ENCODE data around the gene TULP3.
A peak's percentile ranks its signal among the peaks of the same experiment; 100 is the strongest.

DNA sequence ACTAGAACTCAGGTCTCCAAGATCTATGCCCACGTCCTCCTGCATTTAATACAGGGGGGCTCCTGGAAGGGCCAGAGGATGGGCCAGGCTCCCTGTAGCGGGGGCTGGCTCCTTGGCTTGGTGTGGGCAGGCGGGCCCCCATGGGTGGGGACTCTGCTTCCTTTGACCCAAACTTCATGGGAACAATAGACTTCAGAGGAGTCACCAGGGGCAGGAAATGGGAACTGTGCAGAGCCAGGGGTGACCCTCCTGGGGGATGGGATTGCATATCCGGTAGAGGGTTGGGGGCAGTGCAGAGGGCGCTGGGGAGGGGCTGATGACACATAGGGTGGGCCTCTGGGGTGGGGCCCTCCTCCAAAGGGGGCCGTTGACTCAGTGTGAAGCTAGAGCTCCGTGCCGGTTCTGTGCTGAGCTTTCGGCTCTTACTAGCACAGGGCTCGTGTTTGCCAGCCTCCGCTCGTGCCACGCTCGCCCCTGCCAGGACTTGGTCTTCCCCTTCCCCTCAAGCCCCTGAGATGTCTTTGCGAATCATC, 73.1 kb downstream of the TULP3 start:
- TF ChIP-seq EZH2 (IDR thresholded peaks at IDR 0.05; ENCODE audit: low read depth, low read length, severe bottlenecking) (no peak), EP300 (IDR thresholded peaks at IDR 0.05; ENCODE audit: borderline replicate concordance in 1 of 2, low read depth in 2 of 2, low read length in 2 of 2) (no peak), FOSL1 (IDR thresholded peaks at IDR 0.05; ENCODE audit: insufficient read depth, low read depth, low read length) (no peak), CREB1 (IDR thresholded peaks at IDR 0.05) (no peak), POLR2A (IDR thresholded peaks at IDR 0.05; ENCODE audit: control extremely low read depth in 1 of 2, low read depth in 2 of 2, low read length in 2 of 2) (peak in 1 of 2 experiments; percentile 51; a peak in 1 of 3 replicates), SP1 (IDR thresholded peaks at IDR 0.05; ENCODE audit: low read depth, low read length) (peak; percentile 51; the same call in 1 of the 2 replicates), POLR2AphosphoS5 (IDR thresholded peaks at IDR 0.05; ENCODE audit: low read depth, low read length) (peak; percentile 30; the same call in 1 of the 2 replicates), JUN (IDR thresholded peaks at IDR 0.05; ENCODE audit: low read depth, low read length) (no peak), CEBPB (IDR thresholded peaks at IDR 0.05; ENCODE audit: low read depth, low read length) (no peak)
- TF ChIP-seq, protein P1, sequence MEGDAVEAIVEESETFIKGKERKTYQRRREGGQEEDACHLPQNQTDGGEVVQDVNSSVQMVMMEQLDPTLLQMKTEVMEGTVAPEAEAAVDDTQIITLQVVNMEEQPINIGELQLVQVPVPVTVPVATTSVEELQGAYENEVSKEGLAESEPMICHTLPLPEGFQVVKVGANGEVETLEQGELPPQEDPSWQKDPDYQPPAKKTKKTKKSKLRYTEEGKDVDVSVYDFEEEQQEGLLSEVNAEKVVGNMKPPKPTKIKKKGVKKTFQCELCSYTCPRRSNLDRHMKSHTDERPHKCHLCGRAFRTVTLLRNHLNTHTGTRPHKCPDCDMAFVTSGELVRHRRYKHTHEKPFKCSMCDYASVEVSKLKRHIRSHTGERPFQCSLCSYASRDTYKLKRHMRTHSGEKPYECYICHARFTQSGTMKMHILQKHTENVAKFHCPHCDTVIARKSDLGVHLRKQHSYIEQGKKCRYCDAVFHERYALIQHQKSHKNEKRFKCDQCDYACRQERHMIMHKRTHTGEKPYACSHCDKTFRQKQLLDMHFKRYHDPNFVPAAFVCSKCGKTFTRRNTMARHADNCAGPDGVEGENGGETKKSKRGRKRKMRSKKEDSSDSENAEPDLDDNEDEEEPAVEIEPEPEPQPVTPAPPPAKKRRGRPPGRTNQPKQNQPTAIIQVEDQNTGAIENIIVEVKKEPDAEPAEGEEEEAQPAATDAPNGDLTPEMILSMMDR (IDR thresholded peaks at IDR 0.05; ENCODE audit: control extremely low read depth in 1 of 3, insufficient read depth in 1 of 3, low read depth in 1 of 3, low read length in 3 of 3) = no peak
- TF ChIP-seq, protein P2, sequence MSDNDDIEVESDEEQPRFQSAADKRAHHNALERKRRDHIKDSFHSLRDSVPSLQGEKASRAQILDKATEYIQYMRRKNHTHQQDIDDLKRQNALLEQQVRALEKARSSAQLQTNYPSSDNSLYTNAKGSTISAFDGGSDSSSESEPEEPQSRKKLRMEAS (IDR thresholded peaks at IDR 0.05) = no peak
- TF ChIP-seq, protein P3, sequence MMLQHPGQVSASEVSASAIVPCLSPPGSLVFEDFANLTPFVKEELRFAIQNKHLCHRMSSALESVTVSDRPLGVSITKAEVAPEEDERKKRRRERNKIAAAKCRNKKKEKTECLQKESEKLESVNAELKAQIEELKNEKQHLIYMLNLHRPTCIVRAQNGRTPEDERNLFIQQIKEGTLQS (IDR thresholded peaks at IDR 0.05; ENCODE audit: insufficient read depth, low read depth, low read length) = no peak
